SJCRH30 (cell line): Measurements from ENCODE around the gene KLHL11. TPM values are rescaled to one million over a fixed set of nuclear protein-coding genes. Genes with fewer than 3 reads are reported as not detected.

Experiments used
- DNase-seq, 2 experiments: peaks; one replicate each; pipeline ENCODE4 v3.0.0-alpha.2; 2015 to 2020
- H3K27ac ChIP-seq: fragments of 250-450 bp; sonication (Bioruptor Pico); 2 replicates; pipeline ENCODE4 v1.5.1; 2020; ENCODE audit warnings: mild to moderate bottlenecking, moderate library complexity
- H3K27me3 ChIP-seq: fragments of 250-450 bp; sonication (Bioruptor Pico); 2 replicates; pipeline ENCODE4 v1.5.1; 2020; ENCODE audit warnings: mild to moderate bottlenecking, moderate library complexity
- H3K36me3 ChIP-seq: fragments of 250-450 bp; sonication (Bioruptor Pico); 2 replicates; pipeline ENCODE4 v1.5.1; 2020; ENCODE audit warnings: mild to moderate bottlenecking, moderate library complexity
- H3K4me1 ChIP-seq: fragments of 250-450 bp; sonication (Bioruptor Pico); 2 replicates; pipeline ENCODE4 v1.5.1; 2020; ENCODE audit warnings: mild to moderate bottlenecking, moderate library complexity
- H3K4me3 ChIP-seq: fragments of 250-450 bp; sonication (Bioruptor Pico); 2 replicates; pipeline ENCODE4 v1.5.1; 2020; ENCODE audit warnings: mild to moderate bottlenecking, moderate library complexity
- H3K9me3 ChIP-seq: fragments of 250-450 bp; sonication (Bioruptor Pico); replicated peaks from 2 replicates; pipeline ENCODE4 v1.5.1; 2020; ENCODE audit warnings: mild to moderate bottlenecking, moderate library complexity
- total RNA-seq: library from RNA; depleted of rRNA; stranded (reverse); fragments of >200 nt; shearing (Covaris generic); gene quantifications from 2 replicates; pipeline ENCODE4 v1.2.3, GENCODE V29; 2014; rRNA removed

The KLHL11 gene, protein sequence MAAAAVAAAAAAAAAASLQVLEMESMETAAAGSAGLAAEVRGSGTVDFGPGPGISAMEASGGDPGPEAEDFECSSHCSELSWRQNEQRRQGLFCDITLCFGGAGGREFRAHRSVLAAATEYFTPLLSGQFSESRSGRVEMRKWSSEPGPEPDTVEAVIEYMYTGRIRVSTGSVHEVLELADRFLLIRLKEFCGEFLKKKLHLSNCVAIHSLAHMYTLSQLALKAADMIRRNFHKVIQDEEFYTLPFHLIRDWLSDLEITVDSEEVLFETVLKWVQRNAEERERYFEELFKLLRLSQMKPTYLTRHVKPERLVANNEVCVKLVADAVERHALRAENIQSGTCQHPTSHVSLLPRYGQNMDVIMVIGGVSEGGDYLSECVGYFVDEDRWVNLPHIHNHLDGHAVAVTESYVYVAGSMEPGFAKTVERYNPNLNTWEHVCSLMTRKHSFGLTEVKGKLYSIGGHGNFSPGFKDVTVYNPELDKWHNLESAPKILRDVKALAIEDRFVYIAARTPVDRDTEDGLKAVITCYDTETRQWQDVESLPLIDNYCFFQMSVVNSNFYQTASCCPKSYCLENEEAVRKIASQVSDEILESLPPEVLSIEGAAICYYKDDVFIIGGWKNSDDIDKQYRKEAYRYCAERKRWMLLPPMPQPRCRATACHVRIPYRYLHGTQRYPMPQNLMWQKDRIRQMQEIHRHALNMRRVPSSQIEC
- 22.4 and 23.8 TPM in 2 replicates for total RNA-seq

DNA sequence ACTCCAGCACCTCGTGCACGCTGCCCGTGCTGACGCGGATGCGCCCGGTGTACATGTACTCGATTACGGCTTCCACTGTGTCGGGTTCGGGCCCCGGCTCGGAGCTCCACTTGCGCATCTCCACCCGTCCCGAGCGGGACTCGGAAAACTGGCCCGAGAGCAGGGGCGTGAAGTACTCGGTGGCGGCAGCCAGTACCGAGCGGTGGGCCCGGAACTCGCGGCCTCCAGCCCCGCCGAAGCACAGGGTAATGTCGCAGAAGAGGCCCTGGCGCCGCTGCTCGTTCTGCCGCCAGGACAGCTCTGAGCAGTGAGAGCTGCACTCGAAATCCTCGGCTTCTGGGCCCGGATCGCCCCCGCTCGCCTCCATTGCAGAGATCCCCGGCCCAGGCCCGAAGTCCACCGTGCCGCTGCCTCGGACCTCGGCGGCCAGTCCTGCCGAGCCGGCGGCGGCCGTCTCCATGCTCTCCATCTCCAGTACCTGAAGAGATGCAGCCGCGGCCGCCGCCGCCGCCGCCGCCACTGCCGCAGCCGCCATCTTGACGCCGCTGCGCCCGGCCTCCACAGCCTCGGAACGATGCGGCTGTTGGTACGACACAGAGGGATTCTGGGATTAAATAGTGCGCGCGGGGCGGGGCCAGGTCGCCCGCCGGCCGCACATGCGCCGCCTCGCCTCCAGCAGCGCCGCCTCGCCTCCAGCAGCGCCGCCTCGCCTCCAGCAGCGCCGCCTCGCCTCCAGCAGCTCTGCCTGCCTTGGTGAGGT lies at the start of gene KLHL11:
Gene KLHL11 (minus strand): TSS at position 588 of the 760 bp plus-strand sequence. CDS start 53 bp downstream, at position 535.
- peak within 1 kb of the TSS; percentile 100 for H3K4me3 ChIP-seq
- H3K27me3 ChIP-seq: no peaks in the 10 kb centered on the region
- H3K36me3 ChIP-seq: peaks cover 30% of the 10 kb centered on the region
- peak within 1 kb of the TSS; percentile 70 for H3K27ac ChIP-seq
- H3K9me3 ChIP-seq: no peaks in the 10 kb centered on the region
- DNase-seq: peak; percentile 87 to 92
- peaks cover 7% of the 10 kb centered on the region; the same call in 1 of the 2 replicates for H3K4me1 ChIP-seq

DNA sequence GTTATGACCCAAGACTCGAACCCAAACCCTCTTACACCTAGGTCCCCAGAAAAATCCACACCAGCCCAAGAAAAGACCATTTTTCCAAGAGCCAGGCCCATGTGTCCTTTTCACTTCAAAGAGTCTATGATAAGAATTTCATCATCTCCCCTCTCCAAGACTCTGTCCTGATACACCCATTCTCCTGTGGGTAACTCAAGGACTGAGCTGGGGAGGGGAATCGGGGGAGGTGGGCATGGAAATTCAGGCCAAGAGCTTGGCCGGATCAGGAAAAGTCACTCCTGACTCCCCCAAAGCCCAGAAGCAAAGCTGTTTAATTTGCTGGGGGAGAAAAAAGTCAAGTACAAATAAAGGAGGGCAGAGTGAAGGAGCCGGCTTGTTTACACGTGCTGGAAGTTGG lies 49.8 kb upstream of the KLHL11 start:
- peaks cover 6% of the 10 kb centered on the region; the same call in 1 of the 2 replicates for H3K4me1 ChIP-seq
- H3K9me3 ChIP-seq: no peaks in the 10 kb centered on the region
- DNase-seq: no peak
- no peak overlapping the region for H3K27ac ChIP-seq
- H3K4me3 ChIP-seq: no peak overlapping the region
- H3K27me3 ChIP-seq: no peaks in the 10 kb centered on the region
- H3K36me3 ChIP-seq: peaks cover 34% of the 10 kb centered on the region

GRCh38 chr17:41914358-41914766 lies 49.1 kb upstream of the KLHL11 start:
- no peak for DNase-seq

GRCh38 chr17:41913798-41914197 lies 48.6 kb upstream of the KLHL11 start:
- Histone ChIP-seq H3K9me3 (no peaks in the 10 kb centered on the region), H3K36me3 (peaks cover 42% of the 10 kb centered on the region)

More at GRCh38 chr17:41914358-41914766, 49.1 kb upstream of the KLHL11 start:
- no peak overlapping the region for H3K27ac ChIP-seq
- no peak overlapping the region for H3K4me3 ChIP-seq
- H3K36me3 ChIP-seq: peaks cover 41% of the 10 kb centered on the region
- no peaks in the 10 kb centered on the region for H3K9me3 ChIP-seq
- H3K27me3 ChIP-seq: no peaks in the 10 kb centered on the region
- H3K4me1 ChIP-seq: no peaks in the 10 kb centered on the region

GRCh38 chr17:41912925-41913324 lies 47.7 kb upstream of the KLHL11 start:
- no peak for DNase-seq
- H3K27ac ChIP-seq: no peak overlapping the region
- no peaks in the 10 kb centered on the region for H3K9me3 ChIP-seq
- peaks cover 51% of the 10 kb centered on the region for H3K36me3 ChIP-seq
- no peaks in the 10 kb centered on the region for H3K27me3 ChIP-seq
- no peak overlapping the region for H3K4me3 ChIP-seq
- H3K4me1 ChIP-seq: no peaks in the 10 kb centered on the region

More at GRCh38 chr17:41913798-41914197, 48.6 kb upstream of the KLHL11 start:
- H3K27ac ChIP-seq: no peak overlapping the region
- no peak overlapping the region for H3K4me3 ChIP-seq
- no peak for DNase-seq
- H3K4me1 ChIP-seq: no peaks in the 10 kb centered on the region
- H3K27me3 ChIP-seq: no peaks in the 10 kb centered on the region

DNA sequence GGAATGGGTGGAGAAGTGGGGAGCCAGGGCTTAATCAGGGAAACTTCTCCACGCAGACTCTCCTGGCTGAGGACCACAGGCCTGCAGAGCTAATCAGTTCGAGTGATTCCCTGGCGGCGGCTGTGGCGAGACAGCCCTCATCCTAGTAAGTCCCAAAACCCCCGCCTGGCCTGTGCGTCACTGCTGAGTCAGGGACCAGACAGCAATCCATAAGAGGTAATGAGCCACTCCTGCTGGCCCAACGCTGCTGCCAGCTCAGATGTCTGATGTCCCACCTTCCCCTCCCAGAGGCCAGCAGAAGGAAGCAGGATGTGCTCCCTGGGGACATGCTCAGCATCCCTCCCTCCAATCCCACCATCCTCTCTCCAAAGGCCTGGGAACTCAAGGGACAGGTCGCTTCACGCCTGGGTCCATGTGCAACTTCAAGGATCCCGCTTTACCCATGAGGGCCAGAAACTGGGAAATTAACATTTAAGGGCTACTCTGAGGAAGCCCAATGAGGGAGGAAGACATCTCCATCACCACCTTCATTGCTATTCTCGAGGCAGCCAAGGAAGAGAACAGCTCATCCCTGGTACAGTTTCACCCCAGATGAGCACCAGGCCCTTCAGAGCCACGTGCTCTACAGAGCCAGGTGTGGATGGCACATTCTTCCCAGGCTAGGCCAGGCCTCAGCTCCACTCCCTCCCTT lies 45.6 kb upstream of the KLHL11 start:
- no peak overlapping the region for H3K4me3 ChIP-seq
- no peak overlapping the region for H3K27ac ChIP-seq
- peaks cover 70% of the 10 kb centered on the region for H3K36me3 ChIP-seq
- H3K27me3 ChIP-seq: no peaks in the 10 kb centered on the region
- DNase-seq: no peak
- H3K9me3 ChIP-seq: no peaks in the 10 kb centered on the region
- H3K4me1 ChIP-seq: no peaks in the 10 kb centered on the region

- H3K4me1 ChIP-seq: no peaks in the 10 kb centered on the region
- H3K36me3 ChIP-seq: peaks cover 84% of the 10 kb centered on the region
Observed at GRCh38 chr17:41909088-41909487, 43.9 kb upstream of the KLHL11 start.

DNA sequence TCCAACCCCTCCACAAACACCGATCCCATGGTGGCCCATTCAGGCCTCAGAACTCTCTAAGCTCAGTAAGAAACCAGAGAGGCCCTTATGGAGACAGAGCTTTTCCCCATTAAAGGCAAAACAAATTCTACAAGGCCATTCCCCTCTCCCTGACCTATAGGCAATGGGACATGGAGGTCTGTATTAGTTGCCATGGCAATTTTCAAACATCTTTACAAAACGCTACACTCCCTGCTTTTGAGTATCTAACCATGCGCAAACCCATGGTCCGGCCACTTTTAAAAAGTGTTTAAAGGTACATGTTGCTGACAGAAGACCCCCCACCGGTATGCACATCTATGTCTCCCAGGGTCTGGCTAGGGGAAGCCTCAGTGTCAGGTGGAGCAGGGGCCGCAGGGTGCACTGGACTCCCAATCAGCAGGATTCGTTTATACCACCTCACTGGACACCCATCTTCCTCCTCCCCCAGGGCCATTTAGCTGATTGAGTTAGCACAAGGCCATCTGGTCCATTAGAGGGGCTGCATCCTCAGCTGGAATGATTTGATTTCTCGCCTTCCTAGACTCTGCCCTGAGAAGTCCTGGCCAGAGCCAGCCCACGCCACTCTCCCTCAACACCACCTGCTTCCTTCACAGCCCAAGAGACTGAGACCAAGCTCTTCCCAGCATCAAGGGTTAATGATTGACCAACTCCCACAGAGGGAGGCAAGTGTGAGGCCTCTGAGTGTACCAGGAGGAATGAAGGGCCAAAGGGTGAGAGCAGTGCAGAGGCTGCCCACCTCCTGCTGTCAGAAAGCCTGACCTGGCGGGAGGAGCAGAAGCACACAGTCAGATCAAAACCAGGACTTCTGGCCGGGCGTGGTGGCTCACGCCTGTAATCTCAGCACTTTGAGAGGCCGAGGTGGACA lies 42.7 kb upstream of the KLHL11 start:
- no peak overlapping the region for H3K27ac ChIP-seq

More at GRCh38 chr17:41909088-41909487, 43.9 kb upstream of the KLHL11 start:
- DNase-seq: no peak
- no peaks in the 10 kb centered on the region for H3K9me3 ChIP-seq
- H3K27me3 ChIP-seq: no peaks in the 10 kb centered on the region
- no peak overlapping the region for H3K4me3 ChIP-seq
- no peak overlapping the region for H3K27ac ChIP-seq

DNA sequence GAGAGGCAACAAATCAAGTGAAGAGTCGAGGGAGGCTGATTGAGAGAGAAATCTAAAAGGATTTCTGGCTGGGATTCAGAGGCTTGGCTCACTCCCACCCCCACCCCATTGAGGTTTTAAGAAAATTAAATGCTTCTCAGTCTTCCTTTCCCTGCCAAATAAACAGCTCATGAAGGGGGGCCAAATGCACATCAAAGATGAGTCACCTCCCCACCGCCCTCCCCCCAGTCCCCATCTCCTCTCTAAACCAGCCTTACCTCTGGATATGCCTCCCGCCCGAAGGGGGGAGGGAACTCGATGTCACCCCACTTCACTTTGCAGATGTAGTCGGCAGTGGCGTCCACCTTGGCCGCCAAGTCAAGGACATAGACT lies 41.9 kb upstream of the KLHL11 start:
- Histone ChIP-seq H3K27me3 (no peaks in the 10 kb centered on the region), H3K36me3 (peaks cover 81% of the 10 kb centered on the region), H3K9me3 (no peaks in the 10 kb centered on the region), H3K4me1 (no peaks in the 10 kb centered on the region), H3K4me3 (no peak overlapping the region), H3K27ac (no peak overlapping the region)
- DNase-seq: no peak

More for the DNA sequence above, 42.7 kb upstream of the KLHL11 start:
- no peak for DNase-seq
- H3K4me3 ChIP-seq: no peak overlapping the region
- H3K9me3 ChIP-seq: no peaks in the 10 kb centered on the region
- H3K36me3 ChIP-seq: peaks cover 82% of the 10 kb centered on the region
- H3K4me1 ChIP-seq: no peaks in the 10 kb centered on the region
- H3K27me3 ChIP-seq: no peaks in the 10 kb centered on the region

DNA sequence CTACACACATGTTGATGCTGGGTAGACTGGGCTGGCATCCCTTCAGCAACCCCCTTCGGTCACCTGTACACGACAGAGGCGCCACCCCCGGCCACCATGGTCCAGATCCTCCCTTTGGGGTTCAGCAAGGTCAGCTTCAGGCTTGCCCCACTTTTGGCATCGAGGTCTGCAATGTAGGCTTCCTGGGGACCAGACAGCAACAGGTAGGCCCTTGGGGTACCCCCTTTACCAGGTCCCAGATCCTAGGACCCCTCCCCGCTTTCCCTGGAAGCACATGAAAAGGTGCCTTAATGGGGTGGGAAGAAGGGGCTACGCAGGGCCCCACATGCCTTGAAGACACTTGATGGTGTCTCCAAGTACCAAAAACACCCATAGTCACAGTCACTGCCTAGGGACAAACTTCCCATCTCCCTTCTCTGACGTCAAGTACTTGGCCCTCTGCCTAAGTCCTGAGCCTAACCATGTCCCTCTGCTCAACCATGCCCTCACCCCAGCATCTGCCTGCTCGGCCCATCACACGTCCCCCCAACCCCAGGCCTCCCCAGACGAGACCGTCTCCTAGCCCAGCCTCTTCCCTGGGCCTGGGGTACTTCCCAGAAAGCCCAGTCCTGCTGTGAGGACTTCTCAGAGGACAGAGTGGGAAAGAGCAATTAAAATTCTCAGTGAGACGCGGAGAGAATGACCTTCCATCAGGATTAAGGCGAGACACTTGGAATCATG lies 41.4 kb upstream of the KLHL11 start:
- Histone ChIP-seq H3K27ac (no peak overlapping the region), H3K36me3 (peaks cover 84% of the 10 kb centered on the region), H3K4me3 (no peak overlapping the region), H3K27me3 (no peaks in the 10 kb centered on the region), H3K4me1 (no peaks in the 10 kb centered on the region), H3K9me3 (no peaks in the 10 kb centered on the region)
- DNase-seq: no peak

DNA sequence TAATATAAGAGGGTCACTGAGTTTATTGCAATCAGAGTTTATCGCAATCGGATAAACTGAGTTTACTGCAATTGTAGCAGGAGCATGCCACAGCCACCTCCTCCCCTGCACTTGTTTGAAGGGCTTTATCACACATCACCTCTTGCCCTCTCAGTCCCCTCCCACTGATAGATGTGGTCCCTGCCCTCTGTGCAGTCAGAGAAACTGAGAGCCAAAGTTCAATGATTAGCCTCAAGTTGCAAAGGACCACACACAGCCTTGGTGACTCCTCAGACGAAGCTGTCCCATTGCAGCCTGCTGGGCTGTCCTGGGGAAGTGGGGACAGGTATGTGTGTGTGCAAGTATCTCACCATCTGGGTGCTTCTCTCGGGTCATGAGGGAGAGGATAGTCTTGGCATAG lies 39.9 kb upstream of the KLHL11 start:
- Histone ChIP-seq H3K9me3 (no peaks in the 10 kb centered on the region), H3K4me1 (no peaks in the 10 kb centered on the region), H3K36me3 (peaks cover 83% of the 10 kb centered on the region), H3K27me3 (no peaks in the 10 kb centered on the region), H3K27ac (no peak overlapping the region), H3K4me3 (no peak overlapping the region)
- no peak for DNase-seq

DNA sequence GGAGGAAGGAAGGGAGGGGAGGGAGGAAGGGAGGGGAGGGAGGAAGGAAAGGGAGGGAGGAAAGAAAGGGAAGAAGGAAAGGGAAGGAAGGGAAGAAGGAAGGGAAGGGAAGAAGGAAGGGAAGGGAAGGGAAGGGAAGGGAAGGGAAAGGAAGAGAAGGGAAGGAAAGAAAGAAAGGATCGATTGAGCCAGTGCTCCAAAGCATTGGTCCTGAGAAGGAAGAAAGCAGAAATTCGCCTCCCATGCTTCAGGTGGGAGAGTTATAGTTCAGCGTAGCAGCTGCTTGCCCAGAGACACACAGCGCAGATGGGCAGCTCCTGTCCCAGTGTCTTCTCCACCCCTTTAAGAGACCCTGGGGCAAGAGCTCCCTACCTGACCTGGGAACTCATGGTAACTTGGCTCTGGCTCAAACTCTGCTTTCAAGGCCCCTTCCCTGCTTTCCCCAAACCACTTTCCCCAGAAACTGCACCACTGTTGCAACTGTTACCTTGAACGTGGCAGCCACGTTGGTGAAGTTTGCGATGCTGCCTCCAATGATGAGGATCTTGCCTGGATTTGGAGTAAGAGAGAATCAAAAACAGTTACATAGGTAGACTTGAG lies 39.1 kb upstream of the KLHL11 start:
- Histone ChIP-seq H3K9me3 (no peaks in the 10 kb centered on the region), H3K36me3 (peaks cover 81% of the 10 kb centered on the region), H3K4me3 (no peak overlapping the region), H3K4me1 (no peaks in the 10 kb centered on the region), H3K27ac (no peak overlapping the region), H3K27me3 (no peaks in the 10 kb centered on the region)
- DNase-seq: no peak

DNA sequence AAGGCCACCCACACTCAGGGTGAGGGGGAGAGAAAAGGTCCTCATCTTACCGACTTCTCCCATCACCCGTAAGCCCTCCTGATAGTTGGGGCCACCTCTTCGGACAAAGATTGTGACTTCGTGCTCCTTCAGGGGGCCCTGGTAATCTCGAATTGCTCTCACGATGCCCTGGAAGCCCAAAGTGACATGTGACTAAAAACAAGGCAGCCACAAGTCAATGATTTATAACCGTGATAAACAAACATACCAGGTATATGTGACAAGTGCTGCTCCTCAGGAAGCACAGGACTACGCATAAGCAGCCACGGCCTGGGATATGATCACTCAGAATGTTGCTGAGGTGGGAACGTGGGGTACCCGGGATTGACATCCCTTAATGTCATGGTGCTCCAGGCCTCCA lies 36.4 kb upstream of the KLHL11 start:
- no peak overlapping the region for H3K27ac ChIP-seq
- no peaks in the 10 kb centered on the region for H3K4me1 ChIP-seq
- no peak for DNase-seq
- peaks cover 81% of the 10 kb centered on the region for H3K36me3 ChIP-seq
- no peak overlapping the region for H3K4me3 ChIP-seq
- H3K27me3 ChIP-seq: no peaks in the 10 kb centered on the region
- H3K9me3 ChIP-seq: no peaks in the 10 kb centered on the region
